ENCODE measurements around the gene MUC13. TPM values are rescaled to one million over a fixed set of nuclear protein-coding genes. Genes with fewer than 3 reads are reported as not detected.
A peak's percentile ranks its signal among the peaks of the same experiment; 100 is the strongest.

MUC13 gene
- total and polyA plus RNA-seq, 8 donors: 1.2 to 9.9 (median 3.5) TPM

- DNase-seq (peak in 5 of 6 donors; percentile 25 to 70 (median 54)), ATAC-seq (peak; percentile 56 to 90 (median 89)), FAIRE-seq (peak; percentile 59)
- Histone ChIP-seq H3K36me3 (no peaks in the 10 kb centered on the region), H3K4me3 (no peak overlapping the region), H3K27me3 (no peaks in the 10 kb centered on the region), H3K4me1 (peaks cover 0 to 3% (median 2%) of the 10 kb centered on the region in 3 donors), H3K27ac (no peak overlapping the region), H3K9me3 (no peaks in the 10 kb centered on the region)
- intact Hi-C loops (cut with DNase I): no loop called here
- TF ChIP-seq CTCF (IDR thresholded peaks at IDR 0.05): peak; percentile 32 to 65 (median 58)
- 21 to 24% methylated on average over 4 of the region's 4 CpGs for WGBS, 2 donors
Measured at GRCh38 chr3:124928333-124929202, 6.0 kb downstream of the MUC13 start.

- WGBS, 2 donors: 92 to 97% methylated on average over 2 of the region's 2 CpGs
- intact Hi-C loops (cut with DNase I): no loop called here
Measured at GRCh38 chr3:124927574-124928045, 6.9 kb downstream of the MUC13 start.

GRCh38 chr3:124926426-124927101 is 8.0 kb downstream of the MUC13 start:
- intact Hi-C loops (cut with DNase I): no loop called here
- ATAC-seq (no peak), FAIRE-seq (no peak)

More at GRCh38 chr3:124927574-124928045, 6.9 kb downstream of the MUC13 start:
- no peaks in the 10 kb centered on the region for H3K36me3 ChIP-seq
- no peak for TF ChIP-seq CTCF (IDR thresholded peaks at IDR 0.05)
- DNase-seq: no peak
- no peaks in the 10 kb centered on the region for H3K27me3 ChIP-seq
- H3K4me3 ChIP-seq: no peak overlapping the region
- peaks cover 0 to 3% (median 2%) of the 10 kb centered on the region in 3 donors for H3K4me1 ChIP-seq
- H3K9me3 ChIP-seq: no peaks in the 10 kb centered on the region
- no peak for FAIRE-seq
- no peak for ATAC-seq
- H3K27ac ChIP-seq: no peak overlapping the region

GRCh38 chr3:124924741-124925140 is 9.8 kb downstream of the MUC13 start:
- FAIRE-seq (no peak), ATAC-seq (no peak), DNase-seq (no peak)
- intact Hi-C loops (cut with DNase I): no loop called here
- no peak overlapping the region for H3K27ac ChIP-seq
- peaks cover 0 to 3% (median 2%) of the 10 kb centered on the region in 3 donors for H3K4me1 ChIP-seq
- no peaks in the 10 kb centered on the region for H3K27me3 ChIP-seq
- H3K9me3 ChIP-seq: no peaks in the 10 kb centered on the region
- H3K36me3 ChIP-seq: no peaks in the 10 kb centered on the region
- WGBS, 2 donors: 88 to 90% methylated on average over 2 of the region's 2 CpGs
- no peak overlapping the region for H3K4me3 ChIP-seq
- TF ChIP-seq CTCF (IDR thresholded peaks at IDR 0.05): no peak

More at GRCh38 chr3:124926426-124927101, 8.0 kb downstream of the MUC13 start:
- no peak overlapping the region for H3K27ac ChIP-seq
- H3K9me3 ChIP-seq: no peaks in the 10 kb centered on the region
- no peak for TF ChIP-seq CTCF (IDR thresholded peaks at IDR 0.05)
- no peaks in the 10 kb centered on the region for H3K27me3 ChIP-seq
- no peak for DNase-seq
- H3K4me3 ChIP-seq: no peak overlapping the region
- H3K36me3 ChIP-seq: no peaks in the 10 kb centered on the region
- H3K4me1 ChIP-seq: peaks cover 0 to 3% (median 2%) of the 10 kb centered on the region in 3 donors
- 64 to 78% methylated on average over 4 of the region's 4 CpGs for WGBS, 2 donors

All from pancreas (tissue), 10 donors.